Epithelial cell of proximal tubule (primary cell): ENCODE data around the gene RNF10. TPM values are rescaled to one million over a fixed set of nuclear protein-coding genes. Genes with fewer than 3 reads are reported as not detected.
"Not testable (repeated sequence)": the region's sequence is repeated elsewhere in the genome, so short reads cannot be mapped to it uniquely, and the experiment has no call there.

Source experiments
- DNase-seq: peaks from one replicate; pipeline ENCODE4 v3.0.0-alpha.2; 2011; ENCODE audit warnings: low read depth
- H3K4me3 ChIP-seq: 2 replicates; pipeline ENCODE4 v1.5.1; 2011; ENCODE audit warnings: low read depth, mild to moderate bottlenecking, low read length
- total RNA-seq: library from RNA; depleted of rRNA; stranded (reverse); fragments of >200 nt; gene quantifications from 2 replicates; pipeline ENCODE4 v1.2.3, GENCODE V29; 2015
- TF ChIP-seq, protein P1 (sequence below): conservative IDR thresholded peaks from 2 replicates; pipeline ENCODE4 v1.5.1; 2012; ENCODE audit warnings: low read depth, mild to moderate bottlenecking, low read length

Gene RNF10
- total RNA-seq, 1 donor from 2014 or later: 66.9 TPM

DNA sequence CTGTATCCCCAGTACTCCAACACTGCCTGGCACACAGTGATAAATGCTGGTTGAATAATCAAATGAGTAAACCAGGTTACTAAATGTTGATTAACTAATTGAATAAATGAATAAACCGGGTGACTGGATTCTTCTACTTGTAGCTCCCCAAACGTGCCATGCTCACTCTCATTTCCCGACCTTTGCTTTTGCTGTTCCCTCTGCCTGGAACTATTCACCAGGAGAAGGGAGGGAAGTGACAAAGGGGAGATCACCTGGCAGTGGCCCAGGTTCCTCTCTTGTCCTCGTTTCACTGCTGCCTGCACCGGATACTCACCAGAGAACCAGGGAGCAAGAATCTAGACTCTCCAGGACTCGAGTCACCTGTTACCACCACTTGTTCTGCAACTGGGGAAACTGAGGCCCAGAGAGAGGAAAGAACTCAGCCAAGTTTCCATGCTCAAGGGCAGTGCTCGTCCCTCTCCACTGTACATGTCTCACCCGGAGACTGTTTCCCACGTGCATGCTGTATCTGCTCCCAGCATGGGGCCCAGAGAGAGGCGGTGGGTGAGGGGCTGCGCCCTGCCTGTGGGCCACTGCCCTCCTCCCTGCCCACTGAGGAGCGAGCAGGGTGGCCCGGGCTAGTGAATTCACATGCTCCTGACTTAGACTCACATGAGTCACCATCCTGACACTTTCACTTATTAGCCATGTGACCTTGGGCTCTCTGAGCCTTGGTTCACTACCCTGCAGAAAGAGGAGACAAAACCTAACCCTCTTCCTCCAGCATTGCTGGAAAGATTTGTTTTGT is 64.7 kb downstream of the RNF10 start:
- TF ChIP-seq, protein P1, sequence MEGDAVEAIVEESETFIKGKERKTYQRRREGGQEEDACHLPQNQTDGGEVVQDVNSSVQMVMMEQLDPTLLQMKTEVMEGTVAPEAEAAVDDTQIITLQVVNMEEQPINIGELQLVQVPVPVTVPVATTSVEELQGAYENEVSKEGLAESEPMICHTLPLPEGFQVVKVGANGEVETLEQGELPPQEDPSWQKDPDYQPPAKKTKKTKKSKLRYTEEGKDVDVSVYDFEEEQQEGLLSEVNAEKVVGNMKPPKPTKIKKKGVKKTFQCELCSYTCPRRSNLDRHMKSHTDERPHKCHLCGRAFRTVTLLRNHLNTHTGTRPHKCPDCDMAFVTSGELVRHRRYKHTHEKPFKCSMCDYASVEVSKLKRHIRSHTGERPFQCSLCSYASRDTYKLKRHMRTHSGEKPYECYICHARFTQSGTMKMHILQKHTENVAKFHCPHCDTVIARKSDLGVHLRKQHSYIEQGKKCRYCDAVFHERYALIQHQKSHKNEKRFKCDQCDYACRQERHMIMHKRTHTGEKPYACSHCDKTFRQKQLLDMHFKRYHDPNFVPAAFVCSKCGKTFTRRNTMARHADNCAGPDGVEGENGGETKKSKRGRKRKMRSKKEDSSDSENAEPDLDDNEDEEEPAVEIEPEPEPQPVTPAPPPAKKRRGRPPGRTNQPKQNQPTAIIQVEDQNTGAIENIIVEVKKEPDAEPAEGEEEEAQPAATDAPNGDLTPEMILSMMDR: no peak
- DNase-seq: peak; percentile 69
- peak overlapping the region; percentile 34 for H3K4me3 ChIP-seq

DNA sequence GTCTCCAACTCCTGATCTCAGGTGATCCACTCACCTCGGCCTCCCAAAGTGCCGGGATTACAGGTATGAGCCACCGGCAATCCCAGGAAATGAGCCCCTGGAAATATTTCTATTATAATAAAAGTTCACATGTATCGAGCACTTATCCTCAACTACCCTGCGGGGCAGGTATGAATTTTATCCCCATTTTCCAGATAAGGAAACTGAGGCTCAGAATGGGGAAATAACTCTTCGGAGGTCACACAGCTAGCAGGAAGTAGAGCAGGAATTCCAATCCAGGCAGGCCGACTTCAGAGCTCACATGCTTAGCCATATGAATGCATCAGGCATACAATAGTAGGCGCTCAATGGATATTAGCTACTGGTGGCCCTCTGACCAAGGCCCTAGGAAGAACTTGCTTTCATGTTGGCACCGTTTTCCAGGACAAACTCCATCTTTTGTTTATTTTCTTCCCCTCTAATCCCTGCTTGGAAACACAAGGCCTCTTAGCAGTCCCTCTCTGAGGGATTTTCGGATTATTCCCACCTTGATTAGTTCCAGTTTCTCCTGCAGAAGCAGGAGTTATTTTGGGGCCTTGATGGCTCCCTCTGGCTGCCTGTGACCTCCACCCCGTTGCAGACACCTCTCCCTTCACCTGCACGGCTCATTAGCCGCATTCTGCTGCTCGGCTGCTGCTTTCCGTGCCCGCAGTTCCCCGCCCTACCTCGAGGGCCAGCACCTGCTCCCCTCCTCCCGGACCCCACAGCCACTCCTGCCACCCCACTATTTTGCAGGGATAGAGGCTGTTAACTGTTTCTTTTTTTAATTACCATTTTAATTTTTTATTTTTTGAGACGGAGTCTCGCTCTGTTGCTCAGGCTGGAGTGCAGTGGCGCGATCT is 65.8 kb downstream of the RNF10 start:
- DNase-seq: no peak
- TF ChIP-seq, protein P1: no peak
- no peak overlapping the region for H3K4me3 ChIP-seq

DNA sequence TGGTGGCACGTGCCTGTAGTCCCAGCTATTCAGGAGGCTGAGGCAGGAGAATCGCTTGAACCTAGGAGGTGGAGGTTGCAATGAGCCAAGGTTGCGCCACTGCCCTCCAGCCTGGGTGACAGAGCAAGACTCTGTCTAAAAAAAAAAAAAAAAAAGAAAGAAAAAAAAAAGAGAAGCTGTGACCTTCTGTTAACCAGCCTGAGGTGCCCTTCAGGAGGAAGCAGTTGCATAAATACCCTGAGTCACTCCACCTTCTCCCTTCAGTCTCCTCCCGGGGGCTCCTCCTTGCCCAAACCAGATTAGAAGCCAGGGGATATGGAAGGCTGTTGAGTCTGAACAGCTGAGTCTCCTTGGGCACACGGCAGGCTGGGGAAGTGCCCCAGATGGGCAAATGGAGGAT is 68.3 kb downstream of the RNF10 start:
- H3K4me3 ChIP-seq, DNase-seq: not testable (repeated sequence)

DNA sequence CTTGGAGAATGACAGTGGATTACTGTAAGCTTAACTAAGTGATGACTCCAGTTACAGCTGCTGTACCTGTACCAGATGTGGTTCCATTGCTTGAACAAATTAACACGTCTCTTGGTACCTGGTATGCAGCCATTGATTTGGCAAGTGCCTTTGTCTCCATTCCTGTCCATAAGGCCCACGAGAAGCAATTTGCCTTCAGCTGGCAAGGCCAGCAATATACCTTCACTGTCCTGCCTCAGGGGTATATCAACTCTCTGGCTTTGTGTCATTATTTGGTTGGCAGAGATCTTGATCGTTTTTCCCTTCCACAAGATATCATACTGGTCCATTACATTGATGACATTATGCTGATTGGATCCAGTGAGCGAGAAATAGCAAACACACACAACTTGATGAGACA is 76.4 kb downstream of the RNF10 start:
- no peak for DNase-seq
- TF ChIP-seq, protein P1: no peak

DNA sequence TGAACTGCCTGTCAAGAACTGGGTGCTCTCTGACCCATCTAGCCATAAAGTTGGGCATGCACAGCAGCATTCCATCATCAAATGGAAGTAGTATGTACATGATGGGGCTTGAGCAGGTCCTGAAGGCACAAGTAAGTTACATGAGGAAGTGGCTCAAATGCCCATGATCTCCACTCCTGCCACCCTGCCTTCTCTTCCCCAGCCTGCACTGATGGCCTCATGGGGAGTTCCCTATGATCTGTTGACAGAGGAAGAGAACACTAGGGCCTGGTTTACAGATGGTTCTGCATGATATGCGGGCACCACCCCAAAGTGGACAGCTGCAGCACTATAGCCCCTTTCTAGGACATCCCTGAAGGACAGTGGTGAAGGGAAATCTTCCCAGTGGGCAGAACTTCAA is 77.4 kb downstream of the RNF10 start:
- DNase-seq, H3K4me3 ChIP-seq: not testable (repeated sequence)

More for the DNA sequence above, 76.4 kb downstream of the RNF10 start:
- H3K4me3 ChIP-seq: no peak overlapping the region

DNA sequence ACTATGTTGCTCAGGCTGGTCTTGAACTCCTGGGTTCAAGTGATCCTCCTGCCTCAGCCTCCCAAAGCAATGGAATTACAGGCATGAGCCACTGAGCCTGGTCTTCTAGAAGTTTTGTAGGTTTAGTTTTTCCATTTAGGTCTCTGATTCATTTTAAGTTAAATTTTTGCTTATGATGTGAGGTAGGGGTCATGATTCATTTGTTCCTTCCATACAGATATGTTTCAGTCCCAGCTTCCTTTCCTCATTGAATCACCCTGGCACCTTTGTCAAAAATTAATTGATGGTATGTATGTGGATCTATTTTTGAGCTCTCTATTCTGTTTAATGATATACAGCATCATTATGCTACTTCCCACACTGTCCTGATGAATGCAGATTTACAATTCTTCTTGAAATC is 80.7 kb downstream of the RNF10 start:
- TF ChIP-seq, protein P1: no peak
- DNase-seq: no peak
- H3K4me3 ChIP-seq: no peak overlapping the region

DNA sequence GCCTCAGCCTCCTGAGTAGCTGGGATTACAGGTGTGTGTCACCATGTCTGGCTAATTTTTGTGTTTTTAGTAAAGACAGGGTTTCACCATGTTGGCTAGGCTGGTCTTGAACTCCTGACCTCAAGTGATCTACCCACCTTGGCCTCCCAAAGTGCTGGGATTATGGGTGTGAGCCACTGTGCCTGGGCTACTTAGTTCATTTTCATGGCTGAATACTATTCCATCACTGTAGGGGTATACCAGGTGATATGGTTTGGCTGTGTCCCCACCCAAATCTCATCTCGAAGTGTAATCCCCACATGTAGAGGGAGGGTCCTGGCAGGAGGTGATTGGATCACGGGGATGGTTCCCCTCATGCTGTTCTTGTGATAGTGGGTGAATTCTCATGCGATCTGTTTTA is 83.0 kb downstream of the RNF10 start:
- H3K4me3 ChIP-seq, DNase-seq: not testable (repeated sequence)

DNA sequence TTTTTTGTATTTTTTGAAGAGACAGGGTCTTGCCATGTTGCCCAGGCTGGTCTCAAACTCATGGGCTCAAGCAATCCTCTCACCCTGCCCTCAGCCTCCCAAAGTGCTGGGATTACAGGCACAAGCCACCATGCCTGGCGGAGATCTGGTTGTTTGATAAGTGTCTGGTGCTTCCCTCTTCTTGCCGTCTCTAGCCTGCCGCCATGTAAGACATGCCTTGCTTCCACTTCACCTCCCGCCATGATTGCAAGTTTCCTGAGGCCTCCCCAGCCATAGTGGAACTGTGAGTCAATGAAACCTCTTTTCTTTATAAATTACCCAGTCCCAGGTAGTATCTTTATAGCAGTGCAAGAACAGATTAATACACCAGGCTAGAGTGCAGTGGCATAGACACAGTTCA is 83.6 kb downstream of the RNF10 start:
- not testable (repeated sequence) for H3K4me3 ChIP-seq, DNase-seq
